Measurements from ENCODE around the gene LRRC4C.

Gene LRRC4C

GRCh38 chr11:40183073-40184064 is 1276.1 kb downstream of the LRRC4C start:
- H3K27me3 ChIP-seq (ENCODE audit: insufficient read depth, low read length, poor library complexity) = no peaks in the 10 kb centered on the region
- no peaks in the 10 kb centered on the region for H3K79me2 ChIP-seq (ENCODE audit: insufficient read depth, low read length)
- ATAC-seq (ENCODE audit: insufficient read depth, low read depth) (no peak), DNase-seq (no peak)
- no peak overlapping the region for H3K4me2 ChIP-seq (ENCODE audit: insufficient read depth, low read length)
- H3K9me3 ChIP-seq (ENCODE audit: insufficient read depth, low read length, severe bottlenecking) = no peaks in the 10 kb centered on the region
- TF ChIP-seq EZH2 (IDR thresholded peaks at IDR 0.05; ENCODE audit: borderline replicate concordance, low read depth, low read length, severe bottlenecking) (no peak), CTCF (IDR thresholded peaks at IDR 0.05; ENCODE audit: borderline replicate concordance, extremely low read depth, low read length, poor library complexity, severe bottlenecking) (no peak)
- H3K27ac ChIP-seq (ENCODE audit: low read length) = no peak overlapping the region
- no peak overlapping the region for H3K4me3 ChIP-seq (ENCODE audit: low read depth in 1 of 2, low read length in 2 of 2)
- no peak overlapping the region for H3K9ac ChIP-seq (ENCODE audit: low read depth, low read length)
- no peak overlapping the region for H2AFZ ChIP-seq (ENCODE audit: low read depth, low read length)
- no peaks in the 10 kb centered on the region for H3K36me3 ChIP-seq (ENCODE audit: insufficient read depth, low read length)
- no peaks in the 10 kb centered on the region for H4K20me1 ChIP-seq (ENCODE audit: insufficient read depth, low read length)
- H3K4me1 ChIP-seq (ENCODE audit: insufficient read depth, low read length) = no peaks in the 10 kb centered on the region

- H2AFZ ChIP-seq (ENCODE audit: low read depth, low read length) = no peak overlapping the region
- H3K79me2 ChIP-seq (ENCODE audit: insufficient read depth, low read length) = no peaks in the 10 kb centered on the region
- no peak overlapping the region for H3K4me3 ChIP-seq (ENCODE audit: low read depth in 1 of 2, low read length in 2 of 2)
- no peak for TF ChIP-seq CTCF (IDR thresholded peaks at IDR 0.05; ENCODE audit: borderline replicate concordance, extremely low read depth, low read length, poor library complexity, severe bottlenecking)
- no peak for TF ChIP-seq EZH2 (IDR thresholded peaks at IDR 0.05; ENCODE audit: borderline replicate concordance, low read depth, low read length, severe bottlenecking)
- H3K9ac ChIP-seq (ENCODE audit: low read depth, low read length) = no peak overlapping the region
- no peaks in the 10 kb centered on the region for H4K20me1 ChIP-seq (ENCODE audit: insufficient read depth, low read length)
- DNase-seq (no peak), ATAC-seq (ENCODE audit: insufficient read depth, low read depth) (no peak)
- H3K27me3 ChIP-seq (ENCODE audit: insufficient read depth, low read length, poor library complexity) = no peaks in the 10 kb centered on the region
- H3K4me1 ChIP-seq (ENCODE audit: insufficient read depth, low read length) = no peaks in the 10 kb centered on the region
- no peak overlapping the region for H3K27ac ChIP-seq (ENCODE audit: low read length)
- H3K36me3 ChIP-seq (ENCODE audit: insufficient read depth, low read length) = no peaks in the 10 kb centered on the region
- H3K4me2 ChIP-seq (ENCODE audit: insufficient read depth, low read length) = no peak overlapping the region
- H3K9me3 ChIP-seq (ENCODE audit: insufficient read depth, low read length, severe bottlenecking) = no peaks in the 10 kb centered on the region
Measured at GRCh38 chr11:40179541-40179940, 1279.9 kb downstream of the LRRC4C start.

DNA sequence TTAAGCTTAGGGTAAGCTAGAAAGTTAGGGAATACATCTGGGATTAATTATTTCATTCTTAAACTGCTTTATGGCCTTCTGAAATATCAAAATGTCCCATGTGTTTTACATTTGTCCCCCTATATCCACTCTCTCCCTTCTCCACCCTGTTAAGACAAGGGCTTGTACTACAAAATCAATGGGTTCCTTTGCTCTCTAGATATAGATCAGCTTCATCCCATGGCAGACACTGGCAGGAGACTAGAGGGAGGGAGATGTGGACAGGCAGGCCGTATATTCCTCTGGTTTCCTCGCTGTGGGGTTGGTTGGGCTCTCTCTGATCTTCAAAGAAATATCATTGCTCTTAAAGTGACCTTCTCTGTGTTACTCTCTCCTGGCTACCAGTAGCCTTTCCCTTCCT is 1281.0 kb downstream of the LRRC4C start:
- no peaks in the 10 kb centered on the region for H3K9me3 ChIP-seq (ENCODE audit: insufficient read depth, low read length, severe bottlenecking)
- DNase-seq (no peak), ATAC-seq (ENCODE audit: insufficient read depth, low read depth) (no peak)
- no peaks in the 10 kb centered on the region for H3K79me2 ChIP-seq (ENCODE audit: insufficient read depth, low read length)
- H3K4me1 ChIP-seq (ENCODE audit: insufficient read depth, low read length) = no peaks in the 10 kb centered on the region
- H4K20me1 ChIP-seq (ENCODE audit: insufficient read depth, low read length) = no peaks in the 10 kb centered on the region
- H3K9ac ChIP-seq (ENCODE audit: low read depth, low read length) = no peak overlapping the region
- TF ChIP-seq CTCF (IDR thresholded peaks at IDR 0.05; ENCODE audit: borderline replicate concordance, extremely low read depth, low read length, poor library complexity, severe bottlenecking) = no peak
- TF ChIP-seq EZH2 (IDR thresholded peaks at IDR 0.05; ENCODE audit: borderline replicate concordance, low read depth, low read length, severe bottlenecking) = no peak
- H3K27me3 ChIP-seq (ENCODE audit: insufficient read depth, low read length, poor library complexity) = no peaks in the 10 kb centered on the region
- no peak overlapping the region for H2AFZ ChIP-seq (ENCODE audit: low read depth, low read length)
- H3K27ac ChIP-seq (ENCODE audit: low read length) = no peak overlapping the region
- no peak overlapping the region for H3K4me3 ChIP-seq (ENCODE audit: low read depth in 1 of 2, low read length in 2 of 2)
- H3K36me3 ChIP-seq (ENCODE audit: insufficient read depth, low read length) = no peaks in the 10 kb centered on the region
- H3K4me2 ChIP-seq (ENCODE audit: insufficient read depth, low read length) = no peak overlapping the region
